Panc1 (cell line): ENCODE data around the gene PCSK5.

Experiments used
- POLR2AphosphoS5 ChIP-seq: IDR thresholded peaks from 2 replicates; pipeline ENCODE4 v1.6.1; 2012; ENCODE audit warnings: mild to moderate bottlenecking, low read depth, low read length, moderate library complexity
- SIN3A ChIP-seq: IDR thresholded peaks from 2 replicates; pipeline ENCODE4 v1.6.1; 2012; ENCODE audit warnings: low read depth, mild to moderate bottlenecking, low read length, moderate library complexity, borderline replicate concordance; ENCODE audit not compliant: insufficient read depth
- TCF7L2 ChIP-seq: IDR thresholded peaks from 2 replicates; pipeline ENCODE4 v1.6.1; 2011; ENCODE audit warnings: mild to moderate bottlenecking, low read depth, low read length, inconsistent platforms
- TF ChIP-seq, protein P1 (sequence below): fragments of 450-650 bp; IDR thresholded peaks from 2 replicates; pipeline ENCODE4 v1.5.1; 2017; ENCODE audit warnings: mild to moderate bottlenecking
- TF ChIP-seq, protein P2 (sequence below), 2 experiments: IDR thresholded peaks; 2 replicates each; pipeline ENCODE4 v1.6.1; 2011 to 2012; ENCODE audit warnings: low read depth in 2 of 2, control low read depth in 1 of 2, low read length in 1 of 2, mild to moderate bottlenecking in 1 of 2, moderate library complexity in 1 of 2; ENCODE audit not compliant: insufficient read depth in 1 of 2

DNA sequence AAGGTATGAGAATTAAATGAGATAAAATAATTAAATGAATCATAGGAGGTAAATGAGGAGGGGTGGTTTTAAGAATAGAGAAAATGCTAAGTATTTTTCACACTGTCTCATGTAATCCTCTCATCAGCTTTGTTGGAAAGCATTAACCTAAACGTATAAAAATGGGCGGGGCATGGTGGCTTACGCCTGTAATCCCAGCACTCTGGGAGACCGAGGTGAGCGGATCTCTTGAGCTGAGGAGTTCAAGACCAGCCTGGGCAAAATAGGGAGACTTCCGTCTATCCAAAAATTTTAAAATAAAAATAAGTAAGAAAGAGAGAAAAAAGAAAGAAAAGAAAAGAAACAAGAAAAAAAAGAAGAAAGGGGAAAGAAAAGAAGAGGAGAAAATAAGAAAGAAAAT, 505.7 kb downstream of the PCSK5 start:
- TF ChIP-seq TCF7L2 (no peak), POLR2AphosphoS5 (no peak), SIN3A (no peak)
- TF ChIP-seq, protein P1, sequence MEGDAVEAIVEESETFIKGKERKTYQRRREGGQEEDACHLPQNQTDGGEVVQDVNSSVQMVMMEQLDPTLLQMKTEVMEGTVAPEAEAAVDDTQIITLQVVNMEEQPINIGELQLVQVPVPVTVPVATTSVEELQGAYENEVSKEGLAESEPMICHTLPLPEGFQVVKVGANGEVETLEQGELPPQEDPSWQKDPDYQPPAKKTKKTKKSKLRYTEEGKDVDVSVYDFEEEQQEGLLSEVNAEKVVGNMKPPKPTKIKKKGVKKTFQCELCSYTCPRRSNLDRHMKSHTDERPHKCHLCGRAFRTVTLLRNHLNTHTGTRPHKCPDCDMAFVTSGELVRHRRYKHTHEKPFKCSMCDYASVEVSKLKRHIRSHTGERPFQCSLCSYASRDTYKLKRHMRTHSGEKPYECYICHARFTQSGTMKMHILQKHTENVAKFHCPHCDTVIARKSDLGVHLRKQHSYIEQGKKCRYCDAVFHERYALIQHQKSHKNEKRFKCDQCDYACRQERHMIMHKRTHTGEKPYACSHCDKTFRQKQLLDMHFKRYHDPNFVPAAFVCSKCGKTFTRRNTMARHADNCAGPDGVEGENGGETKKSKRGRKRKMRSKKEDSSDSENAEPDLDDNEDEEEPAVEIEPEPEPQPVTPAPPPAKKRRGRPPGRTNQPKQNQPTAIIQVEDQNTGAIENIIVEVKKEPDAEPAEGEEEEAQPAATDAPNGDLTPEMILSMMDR = no peak
- TF ChIP-seq, protein P2, sequence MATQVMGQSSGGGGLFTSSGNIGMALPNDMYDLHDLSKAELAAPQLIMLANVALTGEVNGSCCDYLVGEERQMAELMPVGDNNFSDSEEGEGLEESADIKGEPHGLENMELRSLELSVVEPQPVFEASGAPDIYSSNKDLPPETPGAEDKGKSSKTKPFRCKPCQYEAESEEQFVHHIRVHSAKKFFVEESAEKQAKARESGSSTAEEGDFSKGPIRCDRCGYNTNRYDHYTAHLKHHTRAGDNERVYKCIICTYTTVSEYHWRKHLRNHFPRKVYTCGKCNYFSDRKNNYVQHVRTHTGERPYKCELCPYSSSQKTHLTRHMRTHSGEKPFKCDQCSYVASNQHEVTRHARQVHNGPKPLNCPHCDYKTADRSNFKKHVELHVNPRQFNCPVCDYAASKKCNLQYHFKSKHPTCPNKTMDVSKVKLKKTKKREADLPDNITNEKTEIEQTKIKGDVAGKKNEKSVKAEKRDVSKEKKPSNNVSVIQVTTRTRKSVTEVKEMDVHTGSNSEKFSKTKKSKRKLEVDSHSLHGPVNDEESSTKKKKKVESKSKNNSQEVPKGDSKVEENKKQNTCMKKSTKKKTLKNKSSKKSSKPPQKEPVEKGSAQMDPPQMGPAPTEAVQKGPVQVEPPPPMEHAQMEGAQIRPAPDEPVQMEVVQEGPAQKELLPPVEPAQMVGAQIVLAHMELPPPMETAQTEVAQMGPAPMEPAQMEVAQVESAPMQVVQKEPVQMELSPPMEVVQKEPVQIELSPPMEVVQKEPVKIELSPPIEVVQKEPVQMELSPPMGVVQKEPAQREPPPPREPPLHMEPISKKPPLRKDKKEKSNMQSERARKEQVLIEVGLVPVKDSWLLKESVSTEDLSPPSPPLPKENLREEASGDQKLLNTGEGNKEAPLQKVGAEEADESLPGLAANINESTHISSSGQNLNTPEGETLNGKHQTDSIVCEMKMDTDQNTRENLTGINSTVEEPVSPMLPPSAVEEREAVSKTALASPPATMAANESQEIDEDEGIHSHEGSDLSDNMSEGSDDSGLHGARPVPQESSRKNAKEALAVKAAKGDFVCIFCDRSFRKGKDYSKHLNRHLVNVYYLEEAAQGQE (IDR thresholded peaks at IDR 0.05; ENCODE audit: insufficient read depth in 1 of 2, low read depth in 2 of 2, low read length in 1 of 2) = no peak
